Endothelial cell of umbilical vein (primary cell): ENCODE data around the gene DDX49. TPM values are rescaled to one million over a fixed set of nuclear protein-coding genes. Genes with fewer than 3 reads are reported as not detected.

ENCODE experiments used
- BruUV-seq: library from RNA; stranded (reverse); fragments of 400-500 nt; replicated peaks from 2 replicates; lab custom pipeline; 2021; lab: Mats Ljungman, UMichigan
- CTCF ChIA-PET: fragments of 300-600, 350-600 bp; sonication (Branson Sonifier 250); formaldehyde crosslinking; loops from one replicate; lab custom pipeline; 2021; ENCODE audit warnings: antibody characterized with exemption, inconsistent platforms; lab: Charles Lee
- POLR2A ChIA-PET: fragments of 300-600, 350-600 bp; sonication (Branson Sonifier 250); formaldehyde crosslinking; loops from one replicate; lab custom pipeline; 2021; ENCODE audit warnings: antibody characterized with exemption, inconsistent platforms; lab: Charles Lee
- DNase-seq: peaks from one replicate; pipeline ENCODE4 v3.0.0-alpha.2; 2011; ENCODE audit warnings: low read depth, low spot score
- FAIRE-seq: peaks from 2 replicates; lab custom pipeline; 2011; peaks lifted over from hg19 to GRCh38; lab: Jason Lieb, UNC
- H2AFZ ChIP-seq: 2 replicates; pipeline ENCODE4 v1.6.0; 2012; ENCODE audit warnings: low read depth, low read length, control low read depth, inconsistent platforms
- H3K27ac ChIP-seq: 2 replicates; pipeline ENCODE4 v1.5.1; 2011; ENCODE audit warnings: low read depth, mild to moderate bottlenecking, control low read depth, low read length, moderate library complexity; ENCODE audit not compliant: insufficient read depth
- H3K27me3 ChIP-seq, 2 experiments: 2 replicates each; pipeline versions ENCODE4 v1.6.0 to v1.6.1; 2011; ENCODE audit warnings: low read length in 2 of 2, mixed read lengths in 1 of 2; ENCODE audit not compliant: control insufficient read depth in 2 of 2, insufficient read depth in 2 of 2
- H3K36me3 ChIP-seq, 2 experiments: 2 replicates in 1 of 2; 3 replicates in 1 of 2; pipeline ENCODE4 v1.5.1; 2011; ENCODE audit warnings: low read length in 2 of 2, mild to moderate bottlenecking in 1 of 2, moderate library complexity in 1 of 2; ENCODE audit not compliant: control insufficient read depth in 2 of 2, insufficient read depth in 2 of 2; ENCODE audit errors: extremely low read depth in 1 of 2
- H3K4me1 ChIP-seq: 3 replicates; pipeline ENCODE4 v1.5.1; 2011; ENCODE audit warnings: mild to moderate bottlenecking, low read length; ENCODE audit not compliant: control insufficient read depth, insufficient read depth; ENCODE audit errors: extremely low read depth
- H3K4me2 ChIP-seq: 2 replicates; pipeline ENCODE4 v1.6.1; 2011; ENCODE audit warnings: low read length, control low read depth, mixed read lengths; ENCODE audit not compliant: insufficient read depth
- H3K4me3 ChIP-seq, 3 experiments: fragments of 200-600 bp in 1 of 3; sonication (generic), shearing (Covaris generic) in 1 of 3; replicated peaks in 1 of 3; 2 replicates each; pipeline ENCODE4 v1.5.1; 2011 to 2016; ENCODE audit warnings: control low read depth in 3 of 3, low read length in 3 of 3, mild to moderate bottlenecking in 2 of 3, inconsistent platforms in 1 of 3, low read depth in 1 of 3, moderate library complexity in 1 of 3; ENCODE audit not compliant: insufficient read depth in 1 of 3
- H3K79me2 ChIP-seq: 2 replicates; pipeline ENCODE4 v1.6.0; 2012; ENCODE audit warnings: low read length, inconsistent platforms; ENCODE audit not compliant: control insufficient read depth, insufficient read depth
- H3K9ac ChIP-seq: replicated peaks from 2 replicates; pipeline ENCODE3; 2011; ENCODE audit warnings: low read length, control low read depth; ENCODE audit not compliant: insufficient read depth; ENCODE audit errors: extremely low read depth
- H3K9me1 ChIP-seq: replicated peaks from 3 replicates; pipeline ENCODE4 v1.6.0; 2011; ENCODE audit warnings: mild to moderate bottlenecking, low read length; ENCODE audit not compliant: control insufficient read depth, insufficient read depth; ENCODE audit errors: extremely low read depth
- H3K9me3 ChIP-seq: replicated peaks from 2 replicates; pipeline ENCODE4 v1.5.1; 2012; ENCODE audit warnings: low read length, inconsistent platforms; ENCODE audit not compliant: control insufficient read depth, insufficient read depth
- H4K20me1 ChIP-seq: replicated peaks from 2 replicates; pipeline ENCODE3; 2011; ENCODE audit warnings: mild to moderate bottlenecking, low read length; ENCODE audit not compliant: control insufficient read depth, insufficient read depth; ENCODE audit errors: extremely low read depth
- CTCF ChIP-seq, 2 donors: IDR thresholded peaks; 1 replicate in 1 of 2; 2 replicates in 1 of 2; pipeline ENCODE4 v1.5.1; 2011; ENCODE audit warnings: low read length in 2 of 2, mild to moderate bottlenecking in 2 of 2, moderate library complexity in 2 of 2, control low read depth in 1 of 2, inconsistent platforms in 1 of 2, low read depth in 1 of 2; ENCODE audit not compliant: insufficient read depth in 1 of 2; ENCODE audit errors: extremely low read depth in 1 of 2
- EZH2 ChIP-seq: IDR thresholded peaks from 2 replicates; pipeline ENCODE4 v1.6.1; 2012; ENCODE audit warnings: borderline replicate concordance, low read depth, mild to moderate bottlenecking, moderate library complexity, low read length, inconsistent platforms; ENCODE audit not compliant: severe bottlenecking
- FOS ChIP-seq: IDR thresholded peaks from 2 replicates; pipeline ENCODE4 v1.6.1; 2011; ENCODE audit warnings: mild to moderate bottlenecking, low read length, moderate library complexity, borderline replicate concordance; ENCODE audit not compliant: insufficient read depth
- JUN ChIP-seq: IDR thresholded peaks from 2 replicates; pipeline ENCODE4 v1.6.1; 2011; ENCODE audit warnings: borderline replicate concordance, low read depth; ENCODE audit not compliant: insufficient read length, insufficient read depth
- MAX ChIP-seq: IDR thresholded peaks from 2 replicates; pipeline ENCODE4 v1.6.1; 2011; ENCODE audit not compliant: insufficient read depth, insufficient read length
- dilution Hi-C: fragments of 300-500 bp; cut with MboI; formaldehyde crosslinking; loops from one replicate; pipeline ENCODE4 v1.15.0; 2019; ENCODE audit warnings: low sequenced_read_pairs; ENCODE audit not compliant: extremely low pct_ligation_motif_present
- intact Hi-C: fragments of 100-400 bp; cut with micrococcal nuclease; formaldehyde crosslinking; loops from one replicate; pipeline ENCODE4 v1.10.0; 2022
- polyA plus RNA-seq, 4 experiments: library from polyadenylated mRNA; depleted of rRNA in 3 of 4; stranded (reverse) in 3 of 4; unstranded in 1 of 4; fragments of >200 nt; gene quantifications; 2 replicates each; pipeline versions ENCODE4 v1.2.1 to v1.2.3, GENCODE V29; 2011 to 2012; ENCODE audit warnings: missing spikeins in 1 of 4
- total RNA-seq: library from RNA; stranded (reverse); gene quantifications from 2 replicates; pipeline ENCODE4 v1.2.3, GENCODE V29; 2021

DDX49 gene
- total and polyA plus RNA-seq, 2 donors (not counting 3 experiments of a cell fraction or from before 2014, with no cell fraction given): 51.9 to 60.1 TPM

- POLR2A ChIA-PET: no interaction called here
- TF ChIP-seq FOS (no peak), JUN (no peak), MAX (no peak), EZH2 (no peak), CTCF (IDR thresholded peaks at IDR 0.05; ENCODE audit: extremely low read depth in 1 of 2, insufficient read depth in 1 of 2, low read depth in 1 of 2, low read length in 2 of 2) (no peak)
Observed at GRCh38 chr19:18886972-18887371, 32.5 kb upstream of the DDX49 start.

More at GRCh38 chr19:18886972-18887371, 32.5 kb upstream of the DDX49 start:
- H3K4me3 ChIP-seq: no peak overlapping the region
- intact Hi-C loops: no loop called here
- no peak overlapping the region for H3K9ac ChIP-seq
- no peak for DNase-seq
- CTCF ChIA-PET: no interaction called here
- H3K36me3 ChIP-seq: no peaks in the 10 kb centered on the region
- no peaks in the 10 kb centered on the region for H3K4me1 ChIP-seq
- H3K9me1 ChIP-seq: no peaks in the 10 kb centered on the region
- dilution Hi-C loops: no loop called here
- H3K27ac ChIP-seq: no peak overlapping the region
- no peaks in the 10 kb centered on the region for H4K20me1 ChIP-seq
- no peak for FAIRE-seq
- no peaks in the 10 kb centered on the region for H3K79me2 ChIP-seq
- no peaks in the 10 kb centered on the region for H3K9me3 ChIP-seq
- no peak overlapping the region for H3K4me2 ChIP-seq
- no peak overlapping the region for H2AFZ ChIP-seq
- no TSS peak for BruUV-seq
- no peaks in the 10 kb centered on the region for H3K27me3 ChIP-seq
